H1 (cell line): ENCODE data around the gene ACOT12. TPM values are rescaled to one million over a fixed set of nuclear protein-coding genes. Genes with fewer than 3 reads are reported as not detected.

Experiments used
- CTCF ChIA-PET: fragments of 300-600 bp; sonication (Branson Sonifier 250); formaldehyde crosslinking; loops from one replicate; lab custom pipeline; 2021; ENCODE audit not compliant: partially characterized antibody; lab: Charles Lee
- POLR2A ChIA-PET: fragments of 300-600 bp; sonication (Branson Sonifier 250); formaldehyde crosslinking; loops from one replicate; lab custom pipeline; 2021; ENCODE audit warnings: inconsistent platforms; ENCODE audit not compliant: partially characterized antibody; lab: Charles Lee
- DNase-seq, 2 experiments: peaks; one replicate each; pipeline versions ENCODE4 v3.0.0 to v3.0.0-alpha.2; 2010 to 2022; ENCODE audit warnings: low spot score in 2 of 2, low read depth in 1 of 2, mixed read lengths in 1 of 2
- FAIRE-seq: peaks from 2 replicates; lab custom pipeline; 2011; peaks lifted over from hg19 to GRCh38; lab: Jason Lieb, UNC
- H2AFZ ChIP-seq: 2 replicates; pipeline ENCODE4 v1.8.1; 2012; ENCODE audit warnings: low read length, inconsistent platforms
- H2AK5ac ChIP-seq: 2 replicates; pipeline ENCODE4 v1.6.1; 2013; ENCODE audit warnings: low read depth, low read length
- H2BK120ac ChIP-seq: replicated peaks from 2 replicates; pipeline ENCODE3; 2013; ENCODE audit warnings: low read depth, low read length, inconsistent platforms
- H2BK12ac ChIP-seq: 2 replicates; pipeline ENCODE4 v1.6.1; 2013; ENCODE audit warnings: low read depth, low read length
- H2BK15ac ChIP-seq: 2 replicates; pipeline ENCODE4 v1.6.1; 2013; ENCODE audit warnings: low read length
- H2BK20ac ChIP-seq: 2 replicates; pipeline ENCODE4 v1.6.1; 2013; ENCODE audit warnings: low read length
- H2BK5ac ChIP-seq: 2 replicates; pipeline ENCODE4 v1.6.1; 2013; ENCODE audit warnings: low read depth, low read length
- H3K14ac ChIP-seq: 2 replicates; pipeline ENCODE4 v1.6.1; 2013; ENCODE audit warnings: inconsistent platforms; ENCODE audit not compliant: insufficient read length
- H3K18ac ChIP-seq: 2 replicates; pipeline ENCODE4 v1.6.1; 2013; ENCODE audit warnings: low read length; ENCODE audit errors: extremely low read depth
- H3K23ac ChIP-seq: 2 replicates; pipeline ENCODE4 v1.6.1; 2013; ENCODE audit warnings: inconsistent platforms; ENCODE audit not compliant: insufficient read length
- H3K23me2 ChIP-seq: 2 replicates; pipeline ENCODE4 v1.6.1; 2013; ENCODE audit warnings: low read depth, low read length
- H3K27ac ChIP-seq: 2 replicates; pipeline ENCODE4 v1.6.1; 2011; ENCODE audit warnings: low read depth, low read length, inconsistent platforms
- H3K27me3 ChIP-seq, 4 experiments: replicated peaks in 1 of 4; 1 replicate in 1 of 4; 2 replicates in 3 of 4; pipeline versions ENCODE4 v1.6.1 to v1.8.1; 2011 to 2013; ENCODE audit warnings: low read length in 3 of 4, mild to moderate bottlenecking in 3 of 4, inconsistent platforms in 2 of 4, mixed read lengths in 2 of 4, moderate library complexity in 1 of 4; ENCODE audit not compliant: control insufficient read depth in 3 of 4, insufficient read depth in 3 of 4; ENCODE audit errors: extremely low read depth in 1 of 4
- H3K36me3 ChIP-seq, 4 experiments: 2 replicates each; pipeline versions ENCODE4 v1.6.1 to v1.8.1; 2011 to 2013; ENCODE audit warnings: mild to moderate bottlenecking in 4 of 4, low read length in 3 of 4, moderate library complexity in 2 of 4, control low read depth in 1 of 4, inconsistent platforms in 1 of 4; ENCODE audit not compliant: insufficient read depth in 4 of 4, control insufficient read depth in 2 of 4
- H3K4ac ChIP-seq: replicated peaks from 2 replicates; pipeline ENCODE3; 2013; ENCODE audit warnings: low read length, low read depth, mixed read lengths, inconsistent platforms; ENCODE audit not compliant: insufficient read length
- H3K4me1 ChIP-seq, 4 experiments: replicated peaks in 1 of 4; 1 replicate in 1 of 4; 2 replicates in 3 of 4; pipeline versions ENCODE4 v1.6.1 to v1.8.1; 2011 to 2013; ENCODE audit warnings: low read length in 3 of 4, inconsistent platforms in 2 of 4, mixed read lengths in 1 of 4; ENCODE audit not compliant: insufficient read depth in 4 of 4, control insufficient read depth in 3 of 4
- H3K4me2 ChIP-seq, 2 experiments: 2 replicates each; pipeline versions ENCODE4 v1.6.1 to v1.8.1; 2011 to 2013; ENCODE audit warnings: low read depth in 2 of 2, low read length in 2 of 2, control low read depth in 1 of 2, inconsistent platforms in 1 of 2, mild to moderate bottlenecking in 1 of 2; ENCODE audit not compliant: insufficient read depth in 1 of 2
- H3K4me3 ChIP-seq, 4 experiments: fragments of 200-600, 300-600 bp in 1 of 4; sonication (generic), shearing (Covaris generic), sonication (Bioruptor Twin) in 1 of 4; 2 replicates each; pipeline versions ENCODE4 v1.5.1 to v1.8.1; 2011 to 2016; ENCODE audit warnings: low read length in 4 of 4, low read depth in 3 of 4, control low read depth in 2 of 4, inconsistent platforms in 2 of 4, mild to moderate bottlenecking in 2 of 4, mixed read lengths in 1 of 4, moderate library complexity in 1 of 4; ENCODE audit not compliant: insufficient read depth in 2 of 4; ENCODE audit errors: extremely low read depth in 1 of 4
- H3K56ac ChIP-seq: replicated peaks from 2 replicates; pipeline ENCODE3; 2013; ENCODE audit warnings: low read depth, mild to moderate bottlenecking, mixed read lengths, low read length, inconsistent platforms; ENCODE audit not compliant: insufficient read length
- H3K79me1 ChIP-seq: 2 replicates; pipeline ENCODE4 v1.6.1; 2013; ENCODE audit warnings: low read depth, low read length, control low read depth
- H3K79me2 ChIP-seq, 2 experiments: 2 replicates each; pipeline versions ENCODE4 v1.6.1 to v1.8.1; 2012 to 2013; ENCODE audit warnings: low read length in 2 of 2, mild to moderate bottlenecking in 2 of 2, inconsistent platforms in 1 of 2; ENCODE audit not compliant: insufficient read depth in 2 of 2, control insufficient read depth in 1 of 2
- H3K9ac ChIP-seq, 4 experiments: replicated peaks in 1 of 4; 1 replicate in 1 of 4; 2 replicates in 3 of 4; pipeline versions ENCODE4 v1.6.1 to v1.8.1; 2011 to 2013; ENCODE audit warnings: low read depth in 3 of 4, low read length in 3 of 4, control low read depth in 2 of 4, mild to moderate bottlenecking in 2 of 4, moderate library complexity in 2 of 4, inconsistent platforms in 1 of 4; ENCODE audit errors: extremely low read depth in 1 of 4
- H3K9me3 ChIP-seq, 2 experiments: 2 replicates each; pipeline versions ENCODE4 v1.6.1 to v1.8.1; 2012 to 2013; ENCODE audit warnings: mild to moderate bottlenecking in 2 of 2, moderate library complexity in 2 of 2, control low read depth in 1 of 2, inconsistent platforms in 1 of 2, low read depth in 1 of 2, low read length in 1 of 2, mixed read lengths in 1 of 2; ENCODE audit not compliant: insufficient read depth in 2 of 2
- H4K20me1 ChIP-seq, 2 experiments: replicated peaks in 1 of 2; 2 replicates each; pipeline versions ENCODE3 to v1.8.1; 2011 to 2013; ENCODE audit warnings: inconsistent platforms in 2 of 2, low read length in 2 of 2, mild to moderate bottlenecking in 1 of 2; ENCODE audit not compliant: insufficient read depth in 2 of 2, control insufficient read depth in 1 of 2
- H4K5ac ChIP-seq: 2 replicates; pipeline ENCODE4 v1.6.1; 2013; ENCODE audit warnings: low read length, low read depth, mixed read lengths, inconsistent platforms; ENCODE audit not compliant: insufficient read length
- H4K8ac ChIP-seq: 2 replicates; pipeline ENCODE4 v1.8.0; 2013; ENCODE audit warnings: mild to moderate bottlenecking, moderate library complexity, low read length, inconsistent platforms; ENCODE audit not compliant: insufficient read depth; ENCODE audit errors: extremely low read depth
- H4K91ac ChIP-seq: replicated peaks from 2 replicates; pipeline ENCODE3; 2013; ENCODE audit warnings: low read length, mixed read lengths, inconsistent platforms; ENCODE audit not compliant: insufficient read length
- CEBPB ChIP-seq: IDR thresholded peaks from 2 replicates; pipeline ENCODE4 v1.6.1; 2012; ENCODE audit warnings: low read depth, low read length
- JUN ChIP-seq: IDR thresholded peaks from 2 replicates; pipeline ENCODE4 v1.6.1; 2011; ENCODE audit warnings: low read depth, mild to moderate bottlenecking, improper control_type of control experiment, low read length
- WGBS, 2 experiments: shearing (Covaris generic) in 1 of 2; methylation state at CpG; one replicate each; pipeline versions ENCODE4 v1.1.6 to v1.1.7; 2013 to 2015; ENCODE audit warnings: low lambda C conversion rate in 2 of 2, mixed read lengths in 2 of 2, inconsistent platforms in 1 of 2, low coverage in 1 of 2, missing lambda C conversion rate in 1 of 2; ENCODE audit not compliant: insufficient replicate concordance in 2 of 2, insufficient coverage in 1 of 2, insufficient read length in 1 of 2; ENCODE audit errors: extremely low coverage in 1 of 2, missing lambda C conversion rate in 1 of 2; 5-methylcytosine and 5-hydroxymethylcytosine counted together
- polyA plus RNA-seq, 7 experiments: library from polyadenylated mRNA; depleted of rRNA in 3 of 7; stranded (reverse) in 5 of 7; unstranded in 2 of 7; fragments of >200 nt in 5 of 7; fragments of 200-250 nt in 2 of 7; gene quantifications; 1 replicate in 5 of 7; 2 replicates in 1 of 7; 4 replicates in 1 of 7; pipeline versions ENCODE4 v1.2.1 to v1.2.3, GENCODE V29; 2011 to 2013; ENCODE audit warnings: missing spikeins in 2 of 7, mixed read lengths in 2 of 7
- total RNA-seq: library from RNA; stranded (reverse); fragmentation: NEBNext Ultra II Directional; extraction: Animal tissue kit (Norgen Biotek cat#: 25700); gene quantifications from 2 replicates; pipeline ENCODE4 v1.2.1, GENCODE V29; 2021

The ACOT12 gene
- total and polyA plus RNA-seq, 2 of the 8 experiments (the other 6 are each of a cell fraction or from before 2014, with no cell fraction given): 0.29 TPM; not detected in 1

DNA sequence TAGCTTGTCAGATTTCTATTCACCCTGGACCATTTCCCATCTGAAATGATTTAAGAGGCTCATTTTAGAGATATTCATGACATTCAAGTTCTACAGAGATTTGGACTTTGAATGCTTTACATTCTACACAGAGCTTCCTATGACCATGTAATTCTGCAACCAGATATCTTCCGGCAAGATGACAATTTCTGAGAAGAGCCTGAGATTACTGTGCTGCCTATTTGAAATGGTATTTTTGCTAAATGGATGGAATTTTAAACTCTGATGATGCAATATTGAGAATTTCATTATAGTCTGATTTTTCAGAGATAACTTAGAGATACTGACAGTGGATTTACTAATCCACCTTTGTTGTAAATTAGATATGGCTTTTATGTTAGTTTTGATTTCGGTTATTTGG, 16.0 kb upstream of the ACOT12 start:
- no peak overlapping the region for H4K8ac ChIP-seq
- no peak overlapping the region for H2AK5ac ChIP-seq
- H3K23me2 ChIP-seq: no peaks in the 10 kb centered on the region
- no peak overlapping the region for H2BK20ac ChIP-seq
- peaks cover 0 to 1% (median 0%) of the 10 kb centered on the region in 4 experiments; a peak in 1 of 7 replicates for H3K27me3 ChIP-seq
- no peak overlapping the region for H3K27ac ChIP-seq
- H3K14ac ChIP-seq: no peak overlapping the region
- no peak overlapping the region for H2BK120ac ChIP-seq
- no peak overlapping the region for H4K5ac ChIP-seq
- H3K4me2 ChIP-seq: no peak overlapping the region
- H4K91ac ChIP-seq: no peak overlapping the region
- no peak overlapping the region for H3K4ac ChIP-seq
- FAIRE-seq: no peak
- H2AFZ ChIP-seq: no peak overlapping the region
- no peak overlapping the region for H2BK5ac ChIP-seq
- no peak overlapping the region for H3K4me3 ChIP-seq
- no peak overlapping the region for H3K56ac ChIP-seq
- no peaks in the 10 kb centered on the region for H4K20me1 ChIP-seq
- CTCF ChIA-PET: interaction anchor here (0.9 to 1.1 kb wide), 2 partner anchors 178 to 245 kb away, joined by 3 read pairs; no protein-coding TSS in a partner anchor
- H3K79me1 ChIP-seq: no peaks in the 10 kb centered on the region
- H3K9me3 ChIP-seq: no peaks in the 10 kb centered on the region
- no peak for DNase-seq
- H3K36me3 ChIP-seq: no peaks in the 10 kb centered on the region
- no peak overlapping the region for H3K9ac ChIP-seq
- POLR2A ChIA-PET: no interaction called here
- H3K4me1 ChIP-seq: no peaks in the 10 kb centered on the region
- no peak overlapping the region for H3K23ac ChIP-seq
- no peak overlapping the region for H3K18ac ChIP-seq
- TF ChIP-seq JUN (no peak), CEBPB (peak; percentile 16; the same call in 1 of the 2 replicates)
- no peak overlapping the region for H2BK15ac ChIP-seq
- H2BK12ac ChIP-seq: no peak overlapping the region
- WGBS, 2 experiments: 81% methylated on average over 2 of the region's 2 CpGs; no CpG with 5 or more reads in 1 of the 2 experiments
- H3K79me2 ChIP-seq: no peaks in the 10 kb centered on the region
